ENCODE data around the gene SPCS2.
A peak's percentile ranks its signal among the peaks of the same experiment; 100 is the strongest.
"Not testable (repeated sequence)": the region's sequence is repeated elsewhere in the genome, so short reads cannot be mapped to it uniquely, and the experiment has no call there.

Gene SPCS2

DNA sequence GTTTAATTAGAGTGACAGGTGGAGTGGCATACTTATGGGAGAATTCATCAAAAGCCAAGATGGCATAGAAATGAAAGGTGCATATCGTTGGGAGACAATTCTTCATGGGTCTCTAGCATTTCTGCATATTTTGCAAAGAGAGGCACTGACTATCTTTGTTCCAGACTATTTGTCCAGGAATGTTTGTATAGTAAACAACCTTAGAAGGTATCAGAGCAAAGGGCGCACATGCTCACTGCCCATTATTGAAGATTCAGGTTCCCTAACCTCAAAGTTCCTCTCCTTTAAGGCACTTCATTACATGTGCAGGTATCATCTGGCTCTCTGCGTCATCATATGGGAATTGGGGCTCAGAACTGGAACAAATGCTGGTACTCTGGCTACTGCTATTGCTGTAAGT, 35.0 kb downstream of the SPCS2 start:
- no peak overlapping the region for H3K4me3 ChIP-seq (ENCODE audit: low read length)
- H3K27me3 ChIP-seq (ENCODE audit: insufficient read depth, low read length) = no peaks in the 10 kb centered on the region
- no peak overlapping the region for H3K27ac ChIP-seq (ENCODE audit: low read length)
- no peak overlapping the region for H3K9ac ChIP-seq (ENCODE audit: low read depth, low read length)
- H3K4me1 ChIP-seq (ENCODE audit: insufficient read depth, low read length) = no peaks in the 10 kb centered on the region
- H3K36me3 ChIP-seq (ENCODE audit: insufficient read depth, low read depth, low read length) = peaks cover 19% of the 10 kb centered on the region
- no peaks in the 10 kb centered on the region for H3K9me3 ChIP-seq (ENCODE audit: insufficient read depth, low read depth, low read length)

DNA sequence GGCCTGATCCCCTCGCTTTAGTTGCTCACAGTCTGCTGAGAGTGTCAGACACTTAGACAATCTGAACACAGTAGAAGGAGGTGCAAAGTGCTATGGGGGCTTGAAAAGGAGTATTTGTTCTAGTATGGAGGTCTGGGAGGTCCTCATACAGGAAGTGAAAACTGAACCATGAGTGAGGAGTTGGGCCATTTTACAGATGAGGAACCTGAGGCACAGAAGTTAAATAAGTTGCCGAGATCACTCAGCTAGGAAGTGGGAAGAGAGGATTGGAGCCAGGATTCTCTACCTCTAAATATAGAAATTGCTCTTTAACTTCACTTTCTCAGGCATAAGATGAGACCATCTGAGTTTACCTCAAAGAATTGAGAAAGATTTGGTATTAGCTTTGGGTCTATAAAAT, 35.7 kb downstream of the SPCS2 start:
- Histone ChIP-seq H3K4me1 (ENCODE audit: insufficient read depth, low read length) (peaks cover 3% of the 10 kb centered on the region), H3K27ac (ENCODE audit: low read length) (no peak overlapping the region), H3K27me3 (ENCODE audit: insufficient read depth, low read length) (no peaks in the 10 kb centered on the region), H3K4me3 (ENCODE audit: low read length) (no peak overlapping the region), H3K9me3 (ENCODE audit: insufficient read depth, low read depth, low read length) (no peaks in the 10 kb centered on the region), H3K9ac (ENCODE audit: low read depth, low read length) (no peak overlapping the region), H3K36me3 (ENCODE audit: insufficient read depth, low read depth, low read length) (peaks cover 12% of the 10 kb centered on the region)

DNA sequence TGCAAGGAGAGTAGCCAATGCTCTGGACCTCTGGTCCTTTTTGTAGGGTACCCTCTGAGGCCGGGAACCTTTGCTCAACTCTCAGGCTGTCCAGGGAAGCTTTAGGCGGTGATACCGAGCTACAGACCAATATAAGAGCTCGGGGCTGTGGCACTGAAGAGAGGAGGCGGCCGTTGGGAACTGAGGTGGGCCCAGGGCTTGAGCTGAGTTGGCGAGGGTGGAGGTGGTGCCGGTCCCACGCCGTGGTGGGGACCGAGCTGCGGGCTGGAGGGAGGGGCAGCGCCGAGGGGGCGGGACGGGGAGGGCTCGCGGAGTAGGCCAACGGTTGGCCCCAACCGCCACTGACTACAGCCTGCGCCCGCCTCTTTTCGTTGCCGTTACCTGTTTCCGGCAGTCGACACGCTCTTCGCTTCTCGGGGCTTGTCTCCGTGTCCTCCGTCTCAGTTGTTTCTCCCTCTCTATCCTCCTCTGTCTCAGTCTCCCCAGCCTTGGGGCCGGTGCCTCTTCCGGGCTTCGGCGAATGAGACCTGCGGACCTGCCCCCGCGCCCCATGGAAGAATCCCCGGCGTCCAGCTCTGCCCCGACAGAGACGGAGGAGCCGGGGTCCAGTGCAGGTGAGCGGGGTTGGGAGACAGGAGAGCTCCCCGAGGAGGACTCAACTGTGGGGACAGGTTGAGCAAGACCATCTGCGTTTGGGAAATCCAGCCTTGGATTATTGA, 39.6 kb downstream of the SPCS2 start, which contains the start of gene NEU3:
Gene NEU3, plus strand, starts transcription at position 393 of the 719 bp plus-strand sequence. Its CDS starts 128 bp downstream, at position 521.
- H3K27ac ChIP-seq (ENCODE audit: low read length) = no peak within 1 kb of the TSS
- no peaks in the 10 kb centered on the region for H3K9me3 ChIP-seq (ENCODE audit: insufficient read depth, low read depth, low read length)

GRCh38 chr11:74989260-74989638, 40.2 kb downstream of the SPCS2 start:
- no peaks in the 10 kb centered on the region for H3K27me3 ChIP-seq (ENCODE audit: insufficient read depth, low read length)
- peak overlapping the region; percentile 90 for H3K4me3 ChIP-seq (ENCODE audit: low read length)
- H3K4me1 ChIP-seq (ENCODE audit: insufficient read depth, low read length) = peaks cover 5% of the 10 kb centered on the region
- no peaks in the 10 kb centered on the region for H3K9me3 ChIP-seq (ENCODE audit: insufficient read depth, low read depth, low read length)
- no peak overlapping the region for H3K27ac ChIP-seq (ENCODE audit: low read length)
- no peaks in the 10 kb centered on the region for H3K36me3 ChIP-seq (ENCODE audit: insufficient read depth, low read depth, low read length)
- peak overlapping the region; percentile 88 for H3K9ac ChIP-seq (ENCODE audit: low read depth, low read length)

More for the DNA sequence above, 39.6 kb downstream of the SPCS2 start, which contains the start of gene NEU3:
- H3K4me1 ChIP-seq (ENCODE audit: insufficient read depth, low read length) = peaks cover 5% of the 10 kb centered on the region
- H3K9ac ChIP-seq (ENCODE audit: low read depth, low read length) = peak within 1 kb of the TSS; percentile 88
- H3K4me3 ChIP-seq (ENCODE audit: low read length) = peak within 1 kb of the TSS; percentile 90
- H3K27me3 ChIP-seq (ENCODE audit: insufficient read depth, low read length) = no peaks in the 10 kb centered on the region
- H3K36me3 ChIP-seq (ENCODE audit: insufficient read depth, low read depth, low read length) = no peaks in the 10 kb centered on the region

DNA sequence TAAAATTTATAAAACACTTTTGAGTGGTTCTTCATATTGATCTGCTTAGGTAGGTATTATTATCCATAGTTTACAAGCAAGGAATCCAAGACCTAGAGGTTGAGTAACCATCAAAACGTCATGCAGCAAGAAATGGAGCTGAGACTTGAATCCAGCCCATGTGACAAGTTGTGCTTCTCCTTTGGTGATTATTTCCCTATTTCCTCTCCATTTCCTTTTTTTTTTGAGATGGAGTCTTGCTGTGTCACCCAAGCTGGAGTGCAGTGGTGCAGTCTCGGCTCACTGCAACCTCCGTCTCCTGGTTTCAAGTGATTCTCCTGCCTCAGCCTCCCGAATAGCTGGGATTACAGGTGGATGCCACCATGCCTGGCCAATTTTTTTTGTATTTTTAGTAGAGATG, 41.1 kb downstream of the SPCS2 start:
- not testable (repeated sequence) for H3K9ac ChIP-seq (ENCODE audit: low read depth, low read length); H3K27me3 ChIP-seq (ENCODE audit: insufficient read depth, low read length); H3K36me3 ChIP-seq (ENCODE audit: insufficient read depth, low read depth, low read length); H3K27ac ChIP-seq (ENCODE audit: low read length); H3K9me3 ChIP-seq (ENCODE audit: insufficient read depth, low read depth, low read length); H3K4me1 ChIP-seq (ENCODE audit: insufficient read depth, low read length)
- peak overlapping the region; percentile 90; the same call in 1 of the 2 replicates for H3K4me3 ChIP-seq (ENCODE audit: low read length)

DNA sequence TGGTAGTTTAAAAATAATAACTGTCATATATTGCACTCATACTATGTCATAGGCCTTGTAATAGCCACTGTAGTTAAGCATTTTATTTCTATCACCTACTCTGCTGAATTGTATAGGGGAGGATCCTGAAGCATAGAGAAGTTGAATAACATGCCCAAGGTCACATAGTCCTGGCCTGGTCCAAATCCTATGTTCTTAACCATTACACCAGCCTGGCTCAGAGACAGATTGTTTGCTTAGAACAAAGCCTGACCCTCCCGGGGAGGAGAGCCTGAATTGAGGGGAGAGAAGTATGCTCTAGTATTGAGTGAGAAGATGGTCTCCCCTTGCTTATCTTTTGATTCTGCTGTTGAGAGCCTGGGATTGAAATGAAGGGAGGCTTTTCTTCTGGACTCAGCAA, 41.9 kb downstream of the SPCS2 start:
- Histone ChIP-seq H3K36me3 (ENCODE audit: insufficient read depth, low read depth, low read length) (peaks cover 13% of the 10 kb centered on the region), H3K27me3 (ENCODE audit: insufficient read depth, low read length) (no peaks in the 10 kb centered on the region), H3K9ac (ENCODE audit: low read depth, low read length) (no peak overlapping the region), H3K9me3 (ENCODE audit: insufficient read depth, low read depth, low read length) (no peaks in the 10 kb centered on the region), H3K4me1 (ENCODE audit: insufficient read depth, low read length) (peaks cover 5% of the 10 kb centered on the region), H3K27ac (ENCODE audit: low read length) (no peak overlapping the region), H3K4me3 (ENCODE audit: low read length) (no peak overlapping the region)

DNA sequence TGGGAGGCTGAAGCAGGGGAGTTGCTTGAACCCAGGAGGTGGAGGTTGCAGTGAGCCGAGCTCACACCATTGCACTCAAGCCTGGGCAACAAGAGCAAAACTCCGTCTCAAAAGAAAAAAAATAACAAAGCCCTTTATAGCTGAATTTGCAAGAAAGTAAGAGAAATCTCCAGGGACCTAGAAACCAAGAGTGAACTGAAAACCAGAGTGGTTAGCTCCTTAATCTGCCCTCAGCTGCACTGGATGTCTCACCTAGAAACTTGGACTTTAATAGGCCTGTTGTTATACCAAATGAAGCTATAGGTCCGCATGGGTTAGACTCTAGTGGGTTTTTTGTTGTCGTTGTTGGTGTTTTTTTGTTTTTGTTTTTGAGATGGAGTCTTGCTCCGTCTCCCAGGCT, 43.8 kb downstream of the SPCS2 start:
- no peaks in the 10 kb centered on the region for H3K9me3 ChIP-seq (ENCODE audit: insufficient read depth, low read depth, low read length)
- peaks cover 5% of the 10 kb centered on the region for H3K4me1 ChIP-seq (ENCODE audit: insufficient read depth, low read length)
- no peaks in the 10 kb centered on the region for H3K27me3 ChIP-seq (ENCODE audit: insufficient read depth, low read length)
- H3K9ac ChIP-seq (ENCODE audit: low read depth, low read length) = no peak overlapping the region
- H3K27ac ChIP-seq (ENCODE audit: low read length) = no peak overlapping the region
- no peak overlapping the region for H3K4me3 ChIP-seq (ENCODE audit: low read length)
- peaks cover 24% of the 10 kb centered on the region for H3K36me3 ChIP-seq (ENCODE audit: insufficient read depth, low read depth, low read length)

DNA sequence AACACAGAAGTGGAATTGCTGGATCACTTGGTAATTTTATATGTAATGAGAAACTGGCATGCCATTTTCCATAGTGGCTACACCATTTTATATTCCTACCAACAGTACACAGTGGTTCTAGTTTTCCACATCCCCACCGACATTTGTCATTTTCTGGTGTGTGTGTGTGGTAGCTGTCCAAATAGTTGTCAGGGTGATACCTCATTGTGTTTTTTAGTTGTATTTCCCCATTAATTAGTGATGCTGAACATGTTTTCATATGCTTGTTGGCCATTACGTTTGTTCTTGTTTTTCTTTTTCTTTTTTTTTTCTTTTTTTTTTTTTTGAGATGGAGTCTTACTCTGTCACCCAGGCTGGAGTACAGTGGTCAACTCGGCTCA, 51.9 kb downstream of the SPCS2 start:
- no peak overlapping the region for H3K27ac ChIP-seq (ENCODE audit: low read length)
- no peaks in the 10 kb centered on the region for H3K9me3 ChIP-seq (ENCODE audit: insufficient read depth, low read depth, low read length)
- no peak overlapping the region for H3K9ac ChIP-seq (ENCODE audit: low read depth, low read length)
- no peak overlapping the region for H3K4me3 ChIP-seq (ENCODE audit: low read length)
- peaks cover 24% of the 10 kb centered on the region for H3K36me3 ChIP-seq (ENCODE audit: insufficient read depth, low read depth, low read length)
- H3K27me3 ChIP-seq (ENCODE audit: insufficient read depth, low read length) = no peaks in the 10 kb centered on the region
- H3K4me1 ChIP-seq (ENCODE audit: insufficient read depth, low read length) = no peaks in the 10 kb centered on the region

- Histone ChIP-seq H3K9me3 (ENCODE audit: insufficient read depth, low read depth, low read length) (no peaks in the 10 kb centered on the region), H3K36me3 (ENCODE audit: insufficient read depth, low read depth, low read length) (peaks cover 26% of the 10 kb centered on the region), H3K4me1 (ENCODE audit: insufficient read depth, low read length) (no peaks in the 10 kb centered on the region), H3K4me3 (ENCODE audit: low read length) (no peak overlapping the region), H3K27me3 (ENCODE audit: insufficient read depth, low read length) (no peaks in the 10 kb centered on the region), H3K27ac (ENCODE audit: low read length) (no peak overlapping the region), H3K9ac (ENCODE audit: low read depth, low read length) (no peak overlapping the region)
Observed at GRCh38 chr11:75001686-75002085, 52.6 kb downstream of the SPCS2 start.

- peaks cover 27% of the 10 kb centered on the region for H3K36me3 ChIP-seq (ENCODE audit: insufficient read depth, low read depth, low read length)
- no peak overlapping the region for H3K27ac ChIP-seq (ENCODE audit: low read length)
- no peaks in the 10 kb centered on the region for H3K4me1 ChIP-seq (ENCODE audit: insufficient read depth, low read length)
Observed at GRCh38 chr11:75002516-75002915, 53.5 kb downstream of the SPCS2 start.

DNA sequence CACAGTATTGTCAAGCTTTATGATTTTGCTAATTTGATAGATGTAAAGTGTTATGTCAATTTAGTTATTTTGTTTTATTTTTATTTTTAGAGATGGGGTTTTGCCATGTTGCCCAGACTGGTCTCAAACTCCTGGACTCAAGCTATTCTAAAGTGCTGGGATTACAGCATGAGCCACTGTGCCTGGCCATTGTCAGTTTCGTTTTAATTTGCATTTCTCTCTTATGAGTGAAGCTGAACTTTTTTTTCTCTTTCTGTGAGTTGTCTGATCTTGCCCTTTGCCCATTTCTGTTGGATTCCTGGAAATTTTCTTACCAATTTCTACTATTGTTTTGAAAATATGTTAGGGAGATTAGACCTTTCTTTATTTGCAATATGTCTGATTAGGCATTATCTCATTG, 55.1 kb downstream of the SPCS2 start:
- H3K4me1 ChIP-seq (ENCODE audit: insufficient read depth, low read length) = no peaks in the 10 kb centered on the region
- H3K27me3 ChIP-seq (ENCODE audit: insufficient read depth, low read length) = no peaks in the 10 kb centered on the region
- H3K27ac ChIP-seq (ENCODE audit: low read length) = no peak overlapping the region
- H3K4me3 ChIP-seq (ENCODE audit: low read length) = no peak overlapping the region
- H3K9me3 ChIP-seq (ENCODE audit: insufficient read depth, low read depth, low read length) = no peaks in the 10 kb centered on the region
- no peak overlapping the region for H3K9ac ChIP-seq (ENCODE audit: low read depth, low read length)
- peaks cover 31% of the 10 kb centered on the region for H3K36me3 ChIP-seq (ENCODE audit: insufficient read depth, low read depth, low read length)

More at GRCh38 chr11:75002516-75002915, 53.5 kb downstream of the SPCS2 start:
- Histone ChIP-seq H3K4me3 (ENCODE audit: low read length) (no peak overlapping the region), H3K9ac (ENCODE audit: low read depth, low read length) (no peak overlapping the region), H3K9me3 (ENCODE audit: insufficient read depth, low read depth, low read length) (no peaks in the 10 kb centered on the region), H3K27me3 (ENCODE audit: insufficient read depth, low read length) (no peaks in the 10 kb centered on the region)

DNA sequence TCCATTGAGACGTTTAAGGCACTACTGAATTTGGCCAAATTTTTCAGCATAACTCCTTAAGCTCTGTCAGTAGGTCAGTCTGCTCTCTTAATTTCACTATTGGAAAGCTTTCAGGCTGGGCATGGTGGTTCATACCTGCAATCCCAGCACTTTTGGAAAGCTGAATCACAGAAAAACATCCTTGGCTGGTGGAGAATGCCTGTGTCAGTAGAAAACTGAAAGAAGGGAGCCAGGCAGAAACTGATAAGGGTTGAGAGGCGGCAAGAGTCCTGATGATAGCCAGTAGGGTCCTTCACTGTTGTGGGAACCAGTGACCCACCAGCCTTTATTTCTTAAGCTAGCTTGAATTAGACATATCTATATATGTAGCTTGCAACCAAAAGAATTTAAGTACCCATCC, 62.3 kb downstream of the SPCS2 start:
- H3K4me1 ChIP-seq (ENCODE audit: insufficient read depth, low read length) = no peaks in the 10 kb centered on the region
- H3K27ac ChIP-seq (ENCODE audit: low read length) = no peak overlapping the region
- H3K9ac ChIP-seq (ENCODE audit: low read depth, low read length) = no peak overlapping the region
- H3K4me3 ChIP-seq (ENCODE audit: low read length) = no peak overlapping the region
- H3K27me3 ChIP-seq (ENCODE audit: insufficient read depth, low read length) = no peaks in the 10 kb centered on the region
- H3K36me3 ChIP-seq (ENCODE audit: insufficient read depth, low read depth, low read length) = peaks cover 31% of the 10 kb centered on the region
- H3K9me3 ChIP-seq (ENCODE audit: insufficient read depth, low read depth, low read length) = no peaks in the 10 kb centered on the region

All from iPS-20b (cell line).